SU-DHL-6 (cell line): Measurements from ENCODE around the gene SLC22A1.

ENCODE experiments used
- H2AFZ ChIP-seq: fragments of 200-600 bp; sonication (generic); 2 replicates; pipeline ENCODE4 v1.6.1; 2014; ENCODE audit warnings: low read depth, mild to moderate bottlenecking, moderate library complexity, mixed read lengths, antibody characterized with exemption, low read length; ENCODE audit not compliant: severe bottlenecking
- H3F3A ChIP-seq: fragments of 200-600 bp; shearing (Covaris generic); 2 replicates; pipeline ENCODE4 v1.6.0; 2016; ENCODE audit warnings: antibody characterized with exemption, mild to moderate bottlenecking; ENCODE audit not compliant: insufficient read depth
- H3K27ac ChIP-seq: fragments of 200-600 bp; sonication (generic); 2 replicates; pipeline ENCODE4 v1.5.1; 2016; ENCODE audit warnings: low read depth, mild to moderate bottlenecking, low read length, moderate library complexity, mixed read lengths
- H3K27me3 ChIP-seq: fragments of 200-600 bp; sonication (generic), shearing (Covaris generic); 2 replicates; pipeline ENCODE4 v1.6.0; 2014; ENCODE audit warnings: mild to moderate bottlenecking, low read length
- H3K36me3 ChIP-seq: fragments of 200-600 bp; sonication (generic); 2 replicates; pipeline ENCODE4 v1.6.1; 2014; ENCODE audit warnings: mild to moderate bottlenecking, low read length, mixed read lengths
- H3K4me2 ChIP-seq: fragments of 300-600, 200-600 bp; shearing (Covaris generic), sonication (generic); 2 replicates; pipeline ENCODE4 v1.6.0; 2014; ENCODE audit warnings: low read length, low read depth, mild to moderate bottlenecking; ENCODE audit not compliant: poor library complexity, severe bottlenecking
- H3K4me3 ChIP-seq: fragments of 200-600 bp; sonication (generic); 2 replicates; pipeline ENCODE4 v1.5.1; 2014; ENCODE audit warnings: antibody characterized with exemption, low read length, mild to moderate bottlenecking, mixed read lengths; ENCODE audit not compliant: insufficient read depth, poor library complexity, severe bottlenecking
- H3K79me2 ChIP-seq: fragments of 200-600 bp; sonication (generic); 2 replicates; pipeline ENCODE4 v1.6.1; 2014; ENCODE audit warnings: mild to moderate bottlenecking, low read length, moderate library complexity; ENCODE audit not compliant: insufficient read depth
- H3K9ac ChIP-seq: fragments of 200-600 bp; sonication (generic); 2 replicates; pipeline ENCODE4 v1.7.0; 2014; ENCODE audit warnings: mild to moderate bottlenecking, low read length
- H3K9me2 ChIP-seq: fragments of 200-600 bp; sonication (generic); replicated peaks from 2 replicates; pipeline ENCODE4 v1.6.1; 2014; ENCODE audit warnings: low read length; ENCODE audit not compliant: insufficient read depth
- H3K9me3 ChIP-seq: fragments of 200-600 bp; sonication (generic); 2 replicates; pipeline ENCODE4 v1.6.1; 2014; ENCODE audit warnings: low read length, mixed read lengths; ENCODE audit not compliant: insufficient read depth
- H4K20me1 ChIP-seq: fragments of 200-600 bp; sonication (generic); 2 replicates; pipeline ENCODE4 v1.6.1; 2014; ENCODE audit warnings: low read depth, mild to moderate bottlenecking, antibody characterized with exemption, low read length, moderate library complexity, mixed read lengths
- CTCF ChIP-seq: fragments of 200-600 bp; sonication (generic); IDR thresholded peaks from one replicate; pipeline ENCODE4 v1.5.1; 2017; ENCODE audit warnings: antibody characterized with exemption, mild to moderate bottlenecking, low read length, moderate library complexity; ENCODE audit not compliant: insufficient read depth, poor library complexity, severe bottlenecking
- EZH2phosphoT487 ChIP-seq: fragments of 200-600 bp; sonication (generic), shearing (Covaris generic); conservative IDR thresholded peaks from 2 replicates; pipeline ENCODE4 v1.6.1; 2018; ENCODE audit warnings: mild to moderate bottlenecking, antibody characterized with exemption, low read length, moderate library complexity, mixed read lengths

Gene SLC22A1

GRCh38 chr6:160115421-160115820 is 6.2 kb upstream of the SLC22A1 start:
- Histone ChIP-seq H3K27ac (no peak overlapping the region), H3K9ac (no peak overlapping the region), H4K20me1 (no peaks in the 10 kb centered on the region), H3K27me3 (no peaks in the 10 kb centered on the region), H3F3A (no peaks in the 10 kb centered on the region), H3K79me2 (no peaks in the 10 kb centered on the region), H3K4me3 (no peak overlapping the region), H3K36me3 (no peaks in the 10 kb centered on the region), H3K9me3 (peaks cover 13% of the 10 kb centered on the region; the same call in 1 of the 2 replicates), H2AFZ (no peak overlapping the region), H3K4me2 (no peak overlapping the region), H3K9me2 (no peaks in the 10 kb centered on the region)
- no peak for TF ChIP-seq CTCF
- no peak for TF ChIP-seq EZH2phosphoT487

- Histone ChIP-seq H4K20me1 (no peaks in the 10 kb centered on the region), H3F3A (no peaks in the 10 kb centered on the region), H2AFZ (no peak overlapping the region), H3K27me3 (no peaks in the 10 kb centered on the region), H3K9me3 (peaks cover 13% of the 10 kb centered on the region; the same call in 1 of the 2 replicates), H3K9ac (no peak overlapping the region), H3K4me2 (no peak overlapping the region), H3K79me2 (no peaks in the 10 kb centered on the region), H3K9me2 (no peaks in the 10 kb centered on the region), H3K4me3 (no peak overlapping the region), H3K27ac (no peak overlapping the region), H3K36me3 (no peaks in the 10 kb centered on the region)
- no peak for TF ChIP-seq CTCF
Observed at GRCh38 chr6:160116411-160116810, 5.2 kb upstream of the SLC22A1 start.

- no peaks in the 10 kb centered on the region for H3K36me3 ChIP-seq
- no peaks in the 10 kb centered on the region for H3F3A ChIP-seq
- no peaks in the 10 kb centered on the region for H4K20me1 ChIP-seq
- H3K9me3 ChIP-seq = peaks cover 13% of the 10 kb centered on the region; the same call in 1 of the 2 replicates
- TF ChIP-seq EZH2phosphoT487 (no peak), CTCF (no peak)
- H3K4me3 ChIP-seq = no peak overlapping the region
- H3K27ac ChIP-seq = no peak overlapping the region
- no peaks in the 10 kb centered on the region for H3K9me2 ChIP-seq
- H3K27me3 ChIP-seq = no peaks in the 10 kb centered on the region
- H3K9ac ChIP-seq = no peak overlapping the region
- no peak overlapping the region for H3K4me2 ChIP-seq
- no peaks in the 10 kb centered on the region for H3K79me2 ChIP-seq
- H2AFZ ChIP-seq = no peak overlapping the region
Observed at GRCh38 chr6:160117137-160117536, 4.5 kb upstream of the SLC22A1 start.
